CD14-positive monocyte (primary cell): Measurements from ENCODE around the gene CPO. TPM values are rescaled to one million over a fixed set of nuclear protein-coding genes. Genes with fewer than 3 reads are reported as not detected.
A peak's percentile ranks its signal among the peaks of the same experiment; 100 is the strongest.

ENCODE experiments used
- DNase-seq, 3 donors: peaks; one replicate each; pipeline ENCODE4 v3.0.0-alpha.2; 2011 to 2022
- H2AFZ ChIP-seq: 2 replicates; pipeline ENCODE4 v1.6.0; 2012; ENCODE audit warnings: mild to moderate bottlenecking, low read depth, low read length, inconsistent platforms; ENCODE audit not compliant: insufficient read depth, poor library complexity, severe bottlenecking
- H3K27ac ChIP-seq, 2 donors: 1 replicate in 1 of 2; 2 replicates in 1 of 2; pipeline ENCODE4 v1.5.1; 2012 to 2013; ENCODE audit warnings: low read length in 2 of 2, control low read depth in 1 of 2, inconsistent platforms in 1 of 2, low read depth in 1 of 2, mild to moderate bottlenecking in 1 of 2
- H3K27me3 ChIP-seq, 2 donors: one replicate each; pipeline versions ENCODE4 v1.6.0 to v1.6.1; 2011 to 2013; ENCODE audit warnings: low read length in 2 of 2; ENCODE audit not compliant: control insufficient read depth in 2 of 2, insufficient read depth in 2 of 2
- H3K36me3 ChIP-seq, 2 donors: replicated peaks in 1 of 2; 1 replicate in 1 of 2; 2 replicates in 1 of 2; pipeline versions ENCODE4 v1.5.1 to v1.6.1; 2012 to 2013; ENCODE audit warnings: low read length in 2 of 2, control low read depth in 1 of 2, inconsistent platforms in 1 of 2, mild to moderate bottlenecking in 1 of 2; ENCODE audit not compliant: insufficient read depth in 2 of 2, control insufficient read depth in 1 of 2
- H3K4me1 ChIP-seq, 2 donors: 1 replicate in 1 of 2; 2 replicates in 1 of 2; pipeline versions ENCODE4 v1.5.1 to v1.6.1; 2012 to 2013; ENCODE audit warnings: low read length in 2 of 2, control low read depth in 1 of 2, inconsistent platforms in 1 of 2, mild to moderate bottlenecking in 1 of 2, moderate library complexity in 1 of 2; ENCODE audit not compliant: insufficient read depth in 2 of 2, control insufficient read depth in 1 of 2
- H3K4me2 ChIP-seq: replicated peaks from 2 replicates; pipeline ENCODE3; 2012; ENCODE audit warnings: low read length, moderate library complexity, mild to moderate bottlenecking; ENCODE audit not compliant: poor library complexity, severe bottlenecking; ENCODE audit errors: extremely low read depth
- H3K4me3 ChIP-seq, 3 experiments: fragments of 200-600 bp in 1 of 3; sonication (generic) in 1 of 3; replicated peaks in 1 of 3; 1 replicate in 2 of 3; 2 replicates in 1 of 3; pipeline ENCODE4 v1.5.1; 2011 to 2013; ENCODE audit warnings: low read length in 3 of 3, mild to moderate bottlenecking in 3 of 3, control low read depth in 2 of 3, low read depth in 2 of 3, inconsistent platforms in 1 of 3, moderate library complexity in 1 of 3
- H3K79me2 ChIP-seq: 2 replicates; pipeline ENCODE4 v1.6.0; 2012; ENCODE audit warnings: mild to moderate bottlenecking, control low read depth, inconsistent platforms, low read length, moderate library complexity; ENCODE audit not compliant: insufficient read depth
- H3K9ac ChIP-seq: 2 replicates; pipeline ENCODE4 v1.6.0; 2017; ENCODE audit warnings: low read length, mild to moderate bottlenecking; ENCODE audit not compliant: insufficient read depth, poor library complexity, severe bottlenecking
- H3K9me3 ChIP-seq, 2 donors: replicated peaks in 1 of 2; 1 replicate in 1 of 2; 2 replicates in 1 of 2; pipeline versions ENCODE4 v1.5.1 to v1.6.1; 2012 to 2013; ENCODE audit warnings: low read length in 2 of 2, control low read depth in 1 of 2; ENCODE audit not compliant: control insufficient read depth in 1 of 2, insufficient read depth in 1 of 2
- H4K20me1 ChIP-seq: 2 replicates; pipeline ENCODE4 v1.6.0; 2012; ENCODE audit warnings: mild to moderate bottlenecking, low read length, control low read depth, moderate library complexity; ENCODE audit not compliant: insufficient read depth
- H3K27ac Mint-ChIP-seq, 7 donors: one replicate each; pipeline ENCODE4 v1.8.0; 2020; ENCODE audit warnings: mild to moderate bottlenecking in 7 of 7, mixed read lengths in 7 of 7, moderate library complexity in 6 of 7, inconsistent platforms in 2 of 7
- H3K27me3 Mint-ChIP-seq, 3 donors: one replicate each; pipeline ENCODE4 v1.8.0; 2021 to 2022; ENCODE audit warnings: low read depth in 3 of 3, mild to moderate bottlenecking in 3 of 3, mixed read lengths in 3 of 3, moderate library complexity in 3 of 3, inconsistent platforms in 1 of 3
- H3K36me3 Mint-ChIP-seq, 2 donors: one replicate each; pipeline ENCODE4 v1.8.0; 2020; ENCODE audit warnings: mixed read lengths in 2 of 2, inconsistent platforms in 1 of 2, mild to moderate bottlenecking in 1 of 2
- H3K4me1 Mint-ChIP-seq: one replicate; pipeline ENCODE4 v1.8.0; 2020; ENCODE audit warnings: mild to moderate bottlenecking, mixed read lengths
- H3K4me3 Mint-ChIP-seq, 2 donors: one replicate each; pipeline ENCODE4 v1.8.0; 2020; ENCODE audit warnings: mild to moderate bottlenecking in 2 of 2, mixed read lengths in 2 of 2, moderate library complexity in 1 of 2
- H3K9me3 Mint-ChIP-seq, 7 donors: one replicate each; pipeline ENCODE4 v1.8.0; 2020 to 2022; ENCODE audit warnings: mixed read lengths in 7 of 7, mild to moderate bottlenecking in 6 of 7, moderate library complexity in 6 of 7, inconsistent platforms in 2 of 7
- CTCF ChIP-seq: fragments of 200-600 bp; IDR thresholded peaks from one replicate; pipeline ENCODE4 v1.8.0; 2022; ENCODE audit warnings: antibody characterized with exemption, mild to moderate bottlenecking
- WGBS: methylation state at CpG from one replicate; pipeline ENCODE4 v1.1.5; 2013; ENCODE audit warnings: missing lambda C conversion rate; ENCODE audit not compliant: insufficient coverage; 5-methylcytosine and 5-hydroxymethylcytosine counted together
- intact Hi-C, 2 donors: fragments of 100-400 bp; cut with micrococcal nuclease; formaldehyde crosslinking; loops; one replicate each; pipeline versions ENCODE4 v1.15.0 to v1.15.1; 2023
- polyA plus RNA-seq, 3 donors: library from polyadenylated mRNA; depleted of rRNA in 1 of 3; unstranded in 2 of 3; stranded (reverse) in 1 of 3; fragments of 300-500 nt in 2 of 3; fragments of >200 nt in 1 of 3; fragmentation: Illumina TruSeq in 2 of 3; gene quantifications; 1 replicate in 2 of 3; 2 replicates in 1 of 3; pipeline ENCODE4 v1.2.3, GENCODE V29; 2012 to 2021

CPO gene
- polyA plus RNA-seq, 3 donors, result not detected

DNA sequence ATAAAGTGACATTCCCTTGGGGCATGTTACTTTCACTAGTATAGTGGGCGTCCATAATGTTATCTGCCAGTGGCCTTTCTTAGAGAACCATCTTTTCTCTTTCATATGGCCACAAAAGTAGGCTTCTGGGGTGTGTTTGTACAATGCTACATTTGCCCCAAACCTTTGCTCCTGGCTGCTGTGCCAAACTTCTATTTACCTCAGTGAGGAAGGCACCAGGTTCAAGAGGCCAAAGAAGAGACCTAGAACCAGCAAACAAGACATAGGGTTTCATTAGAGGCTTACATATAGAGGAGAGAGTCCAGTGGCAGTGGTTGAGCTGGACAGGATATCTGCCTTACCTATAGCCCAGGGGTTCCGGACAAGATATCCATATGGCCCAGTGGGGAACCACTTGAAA is 48.5 kb downstream of the CPO start:
- WGBS, result no CpG with 5 or more reads among the region's 2 CpGs
- Mint-ChIP-seq H3K27me3 (peaks cover 0 to 3% (median 0%) of the 10 kb centered on the region in 3 donors), H3K4me1 (peaks cover 30% of the 10 kb centered on the region), H3K4me3 (no peak overlapping the region), H3K36me3 (no peaks in the 10 kb centered on the region), H3K27ac (no peak overlapping the region), H3K9me3 (peaks cover 0 to 5% (median 0%) of the 10 kb centered on the region in 7 donors)
- Histone ChIP-seq H3K4me1 (peaks cover 25 to 28% of the 10 kb centered on the region in 2 donors), H2AFZ (no peak overlapping the region), H3K79me2 (no peaks in the 10 kb centered on the region), H3K36me3 (no peaks in the 10 kb centered on the region), H3K9me3 (no peaks in the 10 kb centered on the region), H3K4me2 (no peak overlapping the region), H3K27me3 (no peaks in the 10 kb centered on the region), H3K4me3 (no peak overlapping the region), H3K27ac (no peak overlapping the region), H4K20me1 (no peaks in the 10 kb centered on the region), H3K9ac (no peak overlapping the region)
- TF ChIP-seq CTCF, result no peak
- intact Hi-C loops, result loop anchor here (10.0 kb wide), 2 partner anchors 183 to 487 kb away; no protein-coding TSS in a partner anchor
- DNase-seq, result no peak

DNA sequence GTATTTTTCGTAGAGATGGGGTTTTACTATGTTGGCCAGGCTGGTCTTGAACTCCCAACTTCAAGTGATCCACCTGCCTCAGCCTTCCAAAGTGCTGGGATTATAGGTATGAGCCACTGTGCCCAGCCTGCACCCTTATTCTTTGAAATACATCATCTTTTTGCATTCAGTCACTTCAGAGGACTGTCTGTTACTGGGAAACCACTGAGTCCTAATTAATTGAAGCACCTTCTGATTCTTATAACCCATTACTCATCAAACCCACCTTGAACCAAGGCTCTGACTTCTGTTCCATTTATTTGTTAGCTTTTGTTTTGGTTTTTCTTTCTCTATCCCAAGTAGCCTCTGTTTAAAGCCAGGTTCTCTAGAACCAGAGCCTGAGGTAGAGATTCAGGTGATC is 49.6 kb downstream of the CPO start:
- Histone ChIP-seq H3K9me3 (no peaks in the 10 kb centered on the region), H3K79me2 (no peaks in the 10 kb centered on the region), H3K4me2 (peak overlapping the region; percentile 8), H3K4me1 (peaks cover 22 to 23% of the 10 kb centered on the region in 2 donors), H4K20me1 (no peaks in the 10 kb centered on the region), H3K9ac (no peak overlapping the region), H3K27me3 (no peaks in the 10 kb centered on the region), H2AFZ (peak overlapping the region; percentile 73), H3K4me3 (no peak overlapping the region), H3K27ac (no peak overlapping the region), H3K36me3 (no peaks in the 10 kb centered on the region)
- Mint-ChIP-seq H3K27me3 (peaks cover 0 to 3% (median 0%) of the 10 kb centered on the region in 3 donors), H3K36me3 (no peaks in the 10 kb centered on the region), H3K4me1 (peaks cover 24% of the 10 kb centered on the region), H3K27ac (no peak overlapping the region), H3K9me3 (peaks cover 0 to 5% (median 0%) of the 10 kb centered on the region in 7 donors), H3K4me3 (peak overlapping the region in 1 of 2 donors; percentile 70)
- intact Hi-C loops, result loop anchor here (10.0 kb wide), 2 partner anchors 184 to 486 kb away; no protein-coding TSS in a partner anchor
- WGBS, result no CpG with 5 or more reads among the region's 1 CpG
- DNase-seq, result no peak
- TF ChIP-seq CTCF, result no peak
